ENCODE results near the gene KRT14.
"Not testable (repeated sequence)": the region's sequence is repeated elsewhere in the genome, so short reads cannot be mapped to it uniquely, and the experiment has no call there.

KRT14 gene

GRCh38 chr17:41589301-41589700, 2.6 kb upstream of the KRT14 start:
- in situ Hi-C loops (cut with HindIII; ENCODE audit: low sequenced_read_pairs) = no loop called here
- no peak overlapping the region for H3K4me3 ChIP-seq (ENCODE audit: low read depth, low read length)
- no peak for DNase-seq (ENCODE audit: low read depth, low spot score)
- TF ChIP-seq, protein P1, sequence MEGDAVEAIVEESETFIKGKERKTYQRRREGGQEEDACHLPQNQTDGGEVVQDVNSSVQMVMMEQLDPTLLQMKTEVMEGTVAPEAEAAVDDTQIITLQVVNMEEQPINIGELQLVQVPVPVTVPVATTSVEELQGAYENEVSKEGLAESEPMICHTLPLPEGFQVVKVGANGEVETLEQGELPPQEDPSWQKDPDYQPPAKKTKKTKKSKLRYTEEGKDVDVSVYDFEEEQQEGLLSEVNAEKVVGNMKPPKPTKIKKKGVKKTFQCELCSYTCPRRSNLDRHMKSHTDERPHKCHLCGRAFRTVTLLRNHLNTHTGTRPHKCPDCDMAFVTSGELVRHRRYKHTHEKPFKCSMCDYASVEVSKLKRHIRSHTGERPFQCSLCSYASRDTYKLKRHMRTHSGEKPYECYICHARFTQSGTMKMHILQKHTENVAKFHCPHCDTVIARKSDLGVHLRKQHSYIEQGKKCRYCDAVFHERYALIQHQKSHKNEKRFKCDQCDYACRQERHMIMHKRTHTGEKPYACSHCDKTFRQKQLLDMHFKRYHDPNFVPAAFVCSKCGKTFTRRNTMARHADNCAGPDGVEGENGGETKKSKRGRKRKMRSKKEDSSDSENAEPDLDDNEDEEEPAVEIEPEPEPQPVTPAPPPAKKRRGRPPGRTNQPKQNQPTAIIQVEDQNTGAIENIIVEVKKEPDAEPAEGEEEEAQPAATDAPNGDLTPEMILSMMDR (IDR thresholded peaks at IDR 0.05; ENCODE audit: low read depth, low read length) = no peak

- DNase-seq (ENCODE audit: low read depth, low spot score) = no peak
- no peak overlapping the region for H3K4me3 ChIP-seq (ENCODE audit: low read depth, low read length)
- TF ChIP-seq, protein P1 (IDR thresholded peaks at IDR 0.05; ENCODE audit: low read depth, low read length) = no peak
- in situ Hi-C loops (cut with HindIII; ENCODE audit: low sequenced_read_pairs) = no loop called here
Measured at GRCh38 chr17:41588126-41588810, 1.6 kb upstream of the KRT14 start.

DNA sequence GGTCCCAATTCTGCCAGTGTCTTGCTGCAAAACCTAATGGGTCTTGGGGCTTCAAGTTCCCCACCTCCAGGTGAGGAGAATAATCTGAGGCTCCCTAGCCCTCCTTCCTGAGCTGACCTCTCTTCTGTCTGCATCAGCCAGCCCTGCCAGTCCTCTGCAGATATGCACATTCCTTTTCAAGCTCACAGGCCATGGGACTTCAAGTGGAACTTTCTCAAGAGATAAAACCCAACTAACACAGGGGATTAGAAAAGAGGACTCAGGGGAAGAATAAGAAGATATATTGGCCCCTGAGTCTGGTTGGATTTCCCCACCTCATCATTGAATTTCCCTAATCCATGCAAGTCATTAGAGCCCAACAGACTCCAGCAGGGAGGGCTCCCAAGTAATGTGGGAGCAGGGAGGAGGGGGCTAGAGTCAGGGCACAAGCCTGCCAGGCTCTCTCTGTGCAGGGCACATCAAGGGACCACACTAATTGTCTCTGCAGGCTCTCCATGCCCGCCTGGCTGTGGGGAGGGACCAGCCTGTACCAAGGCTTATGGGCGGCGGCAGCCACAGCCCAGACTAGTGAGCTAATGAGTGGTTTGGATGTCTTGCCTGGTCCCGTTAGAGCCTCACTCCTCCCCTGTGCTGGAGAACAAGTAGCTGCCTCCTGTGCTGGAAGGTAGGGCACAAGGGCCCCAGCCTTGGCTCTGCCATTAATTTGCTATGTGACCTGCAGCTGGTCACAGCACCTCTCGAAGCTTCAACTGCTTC, 1.2 kb downstream of the KRT14 start:
- in situ Hi-C loops (cut with HindIII; ENCODE audit: low sequenced_read_pairs) = no loop called here
- no peak for DNase-seq (ENCODE audit: low read depth, low spot score)
- H3K4me3 ChIP-seq (ENCODE audit: low read depth, low read length) = no peak overlapping the region
- TF ChIP-seq, protein P1 (IDR thresholded peaks at IDR 0.05; ENCODE audit: low read depth, low read length) = no peak

- DNase-seq (ENCODE audit: low read depth, low spot score); H3K4me3 ChIP-seq (ENCODE audit: low read depth, low read length); in situ Hi-C loops (cut with HindIII; ENCODE audit: low sequenced_read_pairs): not testable (repeated sequence)
Measured at GRCh38 chr17:41584331-41584927, 2.3 kb downstream of the KRT14 start.

- TF ChIP-seq, protein P1 (IDR thresholded peaks at IDR 0.05; ENCODE audit: low read depth, low read length) = no peak
- in situ Hi-C loops (cut with HindIII; ENCODE audit: low sequenced_read_pairs) = no loop called here
- no peak for DNase-seq (ENCODE audit: low read depth, low spot score)
- H3K4me3 ChIP-seq (ENCODE audit: low read depth, low read length) = no peak overlapping the region
Measured at GRCh38 chr17:41583137-41584127, 3.3 kb downstream of the KRT14 start.

- in situ Hi-C loops (cut with HindIII; ENCODE audit: low sequenced_read_pairs); DNase-seq (ENCODE audit: low read depth, low spot score); H3K4me3 ChIP-seq (ENCODE audit: low read depth, low read length): not testable (repeated sequence)
Measured at GRCh38 chr17:41582061-41582968, 4.4 kb downstream of the KRT14 start.
